DOHH2 (cell line): Measurements from ENCODE around the gene SNX20.

ENCODE experiments used
- EZH2phosphoT487 ChIP-seq: fragments of 200-600 bp; sonication (generic); IDR thresholded peaks from 2 replicates; pipeline ENCODE4 v1.6.1; 2017; ENCODE audit warnings: borderline replicate concordance, mild to moderate bottlenecking, antibody characterized with exemption, low read length, moderate library complexity, mixed read lengths
- TF ChIP-seq, protein P1 (sequence below): fragments of 200-600 bp; sonication (generic); IDR thresholded peaks from one replicate; pipeline ENCODE4 v1.5.1; 2014; ENCODE audit warnings: antibody characterized with exemption, mild to moderate bottlenecking, low read depth, low read length; ENCODE audit not compliant: poor library complexity, severe bottlenecking

- TF ChIP-seq, protein P1, sequence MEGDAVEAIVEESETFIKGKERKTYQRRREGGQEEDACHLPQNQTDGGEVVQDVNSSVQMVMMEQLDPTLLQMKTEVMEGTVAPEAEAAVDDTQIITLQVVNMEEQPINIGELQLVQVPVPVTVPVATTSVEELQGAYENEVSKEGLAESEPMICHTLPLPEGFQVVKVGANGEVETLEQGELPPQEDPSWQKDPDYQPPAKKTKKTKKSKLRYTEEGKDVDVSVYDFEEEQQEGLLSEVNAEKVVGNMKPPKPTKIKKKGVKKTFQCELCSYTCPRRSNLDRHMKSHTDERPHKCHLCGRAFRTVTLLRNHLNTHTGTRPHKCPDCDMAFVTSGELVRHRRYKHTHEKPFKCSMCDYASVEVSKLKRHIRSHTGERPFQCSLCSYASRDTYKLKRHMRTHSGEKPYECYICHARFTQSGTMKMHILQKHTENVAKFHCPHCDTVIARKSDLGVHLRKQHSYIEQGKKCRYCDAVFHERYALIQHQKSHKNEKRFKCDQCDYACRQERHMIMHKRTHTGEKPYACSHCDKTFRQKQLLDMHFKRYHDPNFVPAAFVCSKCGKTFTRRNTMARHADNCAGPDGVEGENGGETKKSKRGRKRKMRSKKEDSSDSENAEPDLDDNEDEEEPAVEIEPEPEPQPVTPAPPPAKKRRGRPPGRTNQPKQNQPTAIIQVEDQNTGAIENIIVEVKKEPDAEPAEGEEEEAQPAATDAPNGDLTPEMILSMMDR, result no peak
- TF ChIP-seq EZH2phosphoT487, result no peak
Observed at GRCh38 chr16:50630394-50631020, 50.6 kb downstream of the SNX20 start.
